Activated gamma-delta T cell treated with anti-CD3 and anti-CD28 coated beads, Interleukin-2, amount 50 U/mL, for 16 hours (primary cell): ENCODE data around the gene RAD52.

Experiments
- DNase-seq: peaks from one replicate; pipeline ENCODE4 v3.0.0-alpha.2; 2020; ENCODE audit warnings: low read depth

Gene RAD52

DNA sequence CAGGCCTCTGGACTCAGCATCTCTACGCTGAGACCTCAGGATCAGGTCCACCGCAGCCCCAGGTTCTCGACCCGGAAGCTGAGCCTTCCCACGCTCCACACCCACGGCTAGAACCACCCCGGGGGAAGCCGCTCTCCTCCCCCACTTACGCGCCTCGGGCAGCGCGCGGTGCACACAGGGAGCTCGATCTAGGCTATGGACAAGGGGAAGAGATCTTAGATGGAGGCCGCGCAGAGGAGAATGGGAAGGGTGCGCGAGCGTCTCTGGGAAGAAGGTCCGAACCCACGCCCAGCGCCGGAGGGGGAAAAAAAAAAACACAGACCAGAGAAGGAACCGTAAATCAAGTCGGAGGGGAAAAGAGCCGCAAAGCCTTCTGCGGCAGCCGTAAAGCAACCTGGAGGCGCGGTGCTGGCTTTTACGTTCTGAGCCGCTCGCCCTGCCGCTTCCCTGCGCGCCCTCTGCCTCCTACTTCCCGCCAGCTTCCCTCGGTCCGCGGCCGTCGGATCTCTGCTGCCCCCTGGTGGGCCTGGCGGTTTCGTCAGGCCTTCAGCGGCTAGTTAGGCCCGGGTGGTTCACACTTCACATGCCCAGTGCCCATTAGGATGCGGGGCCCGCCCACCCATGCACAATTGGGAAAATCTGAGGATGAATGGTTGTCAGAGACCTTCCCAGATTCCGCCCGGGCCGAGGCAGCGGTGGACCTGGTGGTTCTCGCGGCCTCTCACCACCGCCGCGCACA lies at the start of gene RAD52:
Gene RAD52 (minus strand): TSS at position 242 of the 739 bp plus-strand sequence. CDS start 16,636 bp downstream, outside the sequence.
- peak; percentile 97 for DNase-seq

DNA sequence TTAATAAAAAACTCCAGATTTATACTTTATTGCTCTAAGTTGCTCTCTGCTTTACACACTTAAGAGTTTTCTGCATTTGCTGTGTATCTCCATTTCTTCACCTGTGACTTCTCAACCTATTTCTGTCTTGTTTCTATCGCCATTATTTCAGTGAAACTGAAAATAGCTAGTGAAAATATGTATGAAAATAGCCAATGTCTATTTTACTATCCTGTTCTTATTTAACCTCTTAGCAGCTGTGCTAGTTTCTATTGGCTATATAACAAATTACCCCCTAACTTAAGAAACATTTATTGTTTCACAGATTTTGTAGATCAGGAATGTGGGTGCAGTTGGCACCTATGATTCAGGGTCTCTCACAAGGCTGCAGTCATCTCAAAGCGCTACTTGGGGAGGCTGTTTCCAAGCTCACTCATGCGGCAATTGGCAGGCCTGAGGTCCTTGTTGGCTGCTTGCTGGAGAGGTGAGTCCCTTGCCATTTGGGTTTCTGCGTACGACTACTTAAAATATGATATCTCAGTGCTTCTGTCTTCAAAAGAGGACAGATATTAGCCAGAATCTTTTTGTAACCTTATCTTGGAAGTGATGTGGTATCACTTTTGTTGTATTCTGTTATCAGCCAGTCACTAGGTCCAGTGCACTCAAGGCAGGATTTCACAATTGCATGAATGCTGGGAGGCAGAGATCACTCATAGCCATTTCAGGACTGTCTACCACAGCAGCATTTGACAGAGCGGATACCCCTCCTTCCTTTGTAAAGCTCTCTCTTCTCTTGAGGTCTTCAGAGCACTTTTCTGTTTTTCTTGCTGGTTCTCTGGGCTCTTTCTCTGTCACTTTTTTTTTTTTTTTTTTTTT lies 48.8 kb upstream of the RAD52 start:
- DNase-seq = no peak

GRCh38 chr12:997505-997904 lies 48.0 kb upstream of the RAD52 start:
- no peak for DNase-seq

DNA sequence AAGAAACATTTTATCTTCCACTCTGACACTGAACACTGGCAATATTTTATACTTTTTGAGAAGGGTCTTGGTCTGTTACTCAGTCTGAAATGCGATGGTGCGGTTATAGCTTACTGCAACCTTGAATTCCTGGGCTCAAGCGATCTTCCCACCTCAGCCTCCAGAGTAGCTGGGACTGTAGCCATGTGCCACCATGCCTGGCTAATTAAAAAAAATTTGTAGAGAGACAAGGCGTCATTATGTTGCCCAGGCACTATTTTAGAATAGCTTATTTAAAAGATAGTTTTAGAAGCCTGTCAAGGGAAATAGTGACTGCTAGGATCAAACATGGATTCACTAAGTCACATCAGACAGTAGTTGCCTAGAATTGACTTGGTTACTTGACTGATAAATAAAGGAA lies 47.4 kb upstream of the RAD52 start:
- DNase-seq = no peak

GRCh38 chr12:992647-993046 lies 43.2 kb upstream of the RAD52 start:
- DNase-seq = no peak

GRCh38 chr12:991350-992333 lies 42.1 kb upstream of the RAD52 start:
- DNase-seq = no peak

GRCh38 chr12:990661-991349 lies 41.3 kb upstream of the RAD52 start, which contains the start of gene ERC1:
Gene ERC1 (plus strand): TSS chr12:991223. CDS start chr12:1027904, 36,681 bp downstream.
- DNase-seq = peak; percentile 70

DNA sequence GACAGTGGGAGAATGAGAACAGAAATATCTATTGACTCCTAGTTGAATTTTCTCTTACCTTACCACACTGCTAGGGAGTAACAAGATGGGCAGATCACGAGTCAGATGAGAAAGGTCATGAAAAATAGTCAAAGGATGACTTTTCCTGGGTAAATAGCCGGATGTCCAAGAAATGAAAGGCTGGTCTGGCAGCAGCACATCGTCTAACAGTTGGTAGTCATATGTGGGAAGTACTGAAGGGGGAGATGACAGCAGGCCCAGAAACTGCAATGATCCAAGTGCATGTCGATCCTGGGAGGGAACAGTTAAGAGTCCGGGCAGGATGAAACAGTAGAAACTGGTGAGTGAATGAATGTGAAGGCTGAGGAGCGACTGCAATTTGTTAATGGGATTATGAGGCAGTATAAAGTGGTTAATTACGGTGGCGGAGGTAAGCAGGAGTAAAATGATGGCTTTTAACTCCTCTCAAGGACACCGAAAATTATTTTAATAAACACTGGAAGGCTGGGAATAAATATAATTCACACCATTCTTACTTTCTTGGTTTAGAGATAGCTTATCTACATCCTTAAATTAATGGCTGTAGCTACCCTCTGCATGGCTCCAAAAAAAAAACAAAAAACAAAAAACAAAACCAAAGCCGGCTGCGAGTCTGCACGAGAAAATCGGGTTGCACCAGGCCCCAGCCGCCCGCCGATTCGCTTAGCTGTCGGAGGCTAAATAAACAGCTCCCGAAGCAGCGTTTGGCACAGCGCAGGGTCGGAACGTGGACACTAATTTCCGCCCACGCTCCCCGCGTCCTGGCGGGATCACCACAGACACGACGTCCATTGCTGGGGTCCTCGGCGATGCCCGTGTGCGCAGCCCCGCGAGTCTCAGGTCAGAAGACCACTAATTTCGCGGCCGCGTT lies 40.5 kb upstream of the RAD52 start:
- DNase-seq = peak; percentile 31

DNA sequence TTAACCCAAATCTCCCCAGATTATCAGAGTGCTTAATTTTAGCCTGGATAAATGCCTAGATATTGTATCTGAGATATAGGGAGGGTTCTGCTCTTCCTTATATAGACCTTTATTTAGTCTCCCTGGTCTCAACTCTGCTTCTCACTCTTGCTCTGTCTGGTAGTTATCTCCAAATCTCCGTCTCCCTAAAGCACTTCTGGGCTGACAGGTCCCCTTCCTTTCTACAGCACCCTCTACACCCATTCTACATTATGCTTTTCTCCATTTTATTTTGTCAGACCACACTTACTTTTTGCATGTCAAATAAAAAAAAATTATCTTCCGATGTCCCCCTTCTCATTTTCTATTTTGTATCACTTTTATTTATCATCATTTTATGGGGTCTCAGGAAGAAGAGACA lies 39.6 kb upstream of the RAD52 start:
- DNase-seq = no peak

DNA sequence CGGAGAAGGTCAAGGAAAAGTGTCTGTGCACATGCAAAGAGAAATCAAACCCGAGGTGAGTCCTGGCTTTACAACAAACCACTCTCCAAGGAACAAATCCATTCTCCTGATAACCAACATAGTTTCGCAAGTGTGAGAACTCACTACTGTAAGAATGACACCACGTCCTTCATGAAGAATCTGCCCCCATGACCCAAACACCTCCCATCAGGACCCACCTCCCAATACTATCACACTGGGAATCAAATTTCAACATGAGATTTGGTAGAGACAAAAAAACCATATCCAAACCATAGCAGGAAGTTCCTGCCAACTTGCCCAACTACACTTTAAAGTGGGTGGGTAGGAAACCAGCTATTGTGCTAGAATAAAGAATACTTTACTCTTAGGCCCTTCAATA lies 39.2 kb upstream of the RAD52 start:
- DNase-seq = no peak

GRCh38 chr12:981961-982360 lies 32.5 kb upstream of the RAD52 start:
- no peak for DNase-seq

- DNase-seq = no peak
Measured at GRCh38 chr12:981176-981828, 31.8 kb upstream of the RAD52 start.

DNA sequence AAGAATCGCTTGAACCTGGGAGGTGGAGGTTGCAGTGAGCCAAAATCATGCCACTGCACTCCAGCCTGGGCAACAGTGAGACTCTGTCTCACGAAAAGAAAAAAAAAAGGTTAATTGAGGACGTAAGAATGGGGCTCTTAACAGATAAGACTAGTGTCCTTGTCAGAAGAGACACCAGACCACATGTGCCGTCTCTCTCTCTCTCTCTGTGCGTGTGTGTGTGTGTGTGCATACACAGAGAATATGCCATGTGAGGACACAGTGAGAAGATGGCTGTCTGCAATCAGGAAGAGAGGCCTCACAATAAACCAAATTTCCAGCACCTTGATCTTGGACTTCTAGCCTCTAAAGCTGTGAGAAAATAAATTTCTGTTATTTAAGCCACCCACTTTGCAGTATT lies 29.9 kb upstream of the RAD52 start:
- no peak for DNase-seq

DNA sequence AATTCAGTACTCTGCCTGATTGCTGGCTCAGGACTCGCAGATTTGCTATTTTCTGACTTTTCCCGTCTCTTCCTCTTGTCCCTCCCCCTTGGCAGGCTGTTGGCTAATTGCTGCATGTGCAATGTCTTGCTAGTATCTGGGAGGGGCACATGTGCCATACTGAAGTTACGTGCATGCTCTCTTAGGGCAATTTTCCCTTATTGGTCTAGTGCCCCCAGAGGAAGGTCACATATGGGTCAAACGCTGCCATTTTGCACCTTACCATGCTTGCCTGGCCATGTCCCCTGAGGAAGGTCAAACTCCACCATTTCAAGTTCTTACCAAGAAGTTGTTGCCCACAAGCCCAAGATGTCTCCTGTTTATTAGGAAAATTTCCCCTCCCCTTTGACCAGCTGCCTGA lies 27.7 kb upstream of the RAD52 start:
- DNase-seq = no peak

DNA sequence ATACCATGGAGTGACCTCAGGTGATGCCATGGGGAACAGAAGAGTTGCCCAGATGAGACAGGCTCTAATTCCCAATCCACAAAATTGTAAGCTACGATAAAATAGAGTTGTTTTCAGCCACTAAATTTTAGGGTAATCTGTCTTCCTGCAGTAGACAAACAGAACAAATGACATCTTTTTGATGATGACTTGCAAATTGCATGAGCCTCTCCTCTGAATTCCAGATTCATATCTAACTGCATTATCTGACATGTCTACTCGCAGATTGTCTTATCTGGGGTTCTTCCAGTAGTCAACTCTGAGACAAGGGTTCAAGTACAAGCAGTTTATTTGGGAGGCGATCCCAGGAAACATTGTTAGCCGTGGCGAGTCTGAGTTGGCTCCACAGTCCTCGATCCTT lies 27.1 kb upstream of the RAD52 start:
- no peak for DNase-seq

GRCh38 chr12:974271-974862 lies 24.9 kb upstream of the RAD52 start:
- no peak for DNase-seq

DNA sequence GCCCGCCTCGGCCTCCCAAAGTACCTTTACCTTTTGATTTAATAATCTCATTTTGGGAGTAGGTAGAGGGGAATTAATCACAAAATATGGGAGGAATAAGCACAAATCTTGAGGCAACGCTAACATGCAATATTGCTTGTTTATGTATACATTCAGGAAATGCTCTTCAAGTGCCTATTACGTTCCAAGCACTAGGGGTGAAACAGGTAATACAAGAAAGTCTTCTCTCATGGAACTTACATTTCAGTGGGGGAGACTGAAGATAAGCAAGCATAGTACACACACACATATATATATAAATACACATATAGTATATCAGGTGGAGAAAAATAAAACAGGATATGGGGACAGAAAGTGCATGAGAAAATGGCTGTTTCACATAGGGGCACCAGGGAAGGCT lies 22.5 kb upstream of the RAD52 start:
- no peak for DNase-seq

- DNase-seq = no peak
Measured at GRCh38 chr12:969821-970220, 20.3 kb upstream of the RAD52 start.

DNA sequence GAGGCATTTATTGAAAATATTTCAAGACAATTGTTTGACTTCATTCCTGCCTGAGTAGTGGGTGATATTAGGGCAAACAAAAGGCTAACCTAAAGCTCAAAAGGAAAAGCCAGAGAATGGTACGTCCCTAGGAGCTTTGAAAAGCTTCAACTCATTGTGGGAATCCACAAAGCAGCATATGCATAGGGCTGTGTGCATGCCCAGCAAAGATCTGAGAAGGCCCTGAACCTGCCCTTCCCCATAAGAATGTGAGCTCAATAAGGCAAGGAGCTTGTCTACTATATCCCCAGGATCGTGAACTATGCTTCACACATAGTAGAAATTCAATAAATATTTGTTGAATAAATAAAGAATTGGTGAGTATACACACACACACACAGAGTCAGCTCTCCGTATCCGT lies 19.1 kb upstream of the RAD52 start:
- DNase-seq = no peak
